ENCODE data around the gene SFMBT2.
A peak's percentile ranks its signal among the peaks of the same experiment; 100 is the strongest.

The SFMBT2 gene

GRCh38 chr10:7410862-7411670, at the start of gene SFMBT2:
TSS of gene SFMBT2 (minus strand) at chr10:7411034. CDS start at chr10:7381898, 29,136 bp downstream.
- DNase-seq (ENCODE audit: low read depth in 2 of 2) = peak in 1 of 2 experiments; percentile 41

GRCh38 chr10:7460006-7460405, 49.2 kb upstream of the SFMBT2 start:
- no peak for DNase-seq (ENCODE audit: low read depth in 2 of 2)

GRCh38 chr10:7458556-7458955, 47.7 kb upstream of the SFMBT2 start:
- DNase-seq (ENCODE audit: low read depth in 2 of 2) = no peak

- no peak for DNase-seq (ENCODE audit: low read depth in 2 of 2)
These were observed 46.9 kb upstream of the SFMBT2 start for GRCh38 chr10:7457478-7458316.

GRCh38 chr10:7449063-7449695, 38.3 kb upstream of the SFMBT2 start:
- DNase-seq (ENCODE audit: low read depth in 2 of 2) = no peak

GRCh38 chr10:7445474-7446185, 34.8 kb upstream of the SFMBT2 start:
- no peak for DNase-seq (ENCODE audit: low read depth in 2 of 2)

GRCh38 chr10:7444551-7445121, 33.8 kb upstream of the SFMBT2 start:
- no peak for DNase-seq (ENCODE audit: low read depth in 2 of 2)

GRCh38 chr10:7443036-7443435, 32.2 kb upstream of the SFMBT2 start:
- no peak for DNase-seq (ENCODE audit: low read depth in 2 of 2)

GRCh38 chr10:7441403-7442147, 30.7 kb upstream of the SFMBT2 start:
- no peak for DNase-seq (ENCODE audit: low read depth in 2 of 2)

- no peak for DNase-seq (ENCODE audit: low read depth in 2 of 2)
These were observed 28.9 kb upstream of the SFMBT2 start for GRCh38 chr10:7439696-7440095.

GRCh38 chr10:7438196-7438986, 27.6 kb upstream of the SFMBT2 start:
- no peak for DNase-seq (ENCODE audit: low read depth in 2 of 2)

- DNase-seq (ENCODE audit: low read depth in 2 of 2) = no peak
These were observed 25.8 kb upstream of the SFMBT2 start for GRCh38 chr10:7436490-7437100.

- DNase-seq (ENCODE audit: low read depth in 2 of 2) = no peak
These were observed 24.8 kb upstream of the SFMBT2 start for GRCh38 chr10:7435674-7436073.

GRCh38 chr10:7434378-7434777, 23.5 kb upstream of the SFMBT2 start:
- DNase-seq (ENCODE audit: low read depth in 2 of 2) = no peak

- DNase-seq (ENCODE audit: low read depth in 2 of 2) = no peak
These were observed 23.0 kb upstream of the SFMBT2 start for GRCh38 chr10:7433861-7434260.

GRCh38 chr10:7432884-7433726, 22.3 kb upstream of the SFMBT2 start:
- no peak for DNase-seq (ENCODE audit: low read depth in 2 of 2)

GRCh38 chr10:7428673-7429350, 18.0 kb upstream of the SFMBT2 start:
- DNase-seq (ENCODE audit: low read depth in 2 of 2) = no peak

- DNase-seq (ENCODE audit: low read depth in 2 of 2) = no peak
These were observed 15.5 kb upstream of the SFMBT2 start for GRCh38 chr10:7426349-7426748.
